HG03159 (cell line): Measurements from ENCODE around the gene EGFL7.
"Not testable (repeated sequence)": the region's sequence is repeated elsewhere in the genome, so short reads cannot be mapped to it uniquely, and the experiment has no call there.

Experiments
- ATAC-seq: cut with Tn5 transposase; IDR thresholded peaks from one replicate; pipeline ENCODE4 v1.9.1; 2021; ENCODE audit warnings: mild to moderate bottlenecking, moderate library complexity; ENCODE audit not compliant: unreplicated experiment

The EGFL7 gene

GRCh38 chr9:136695955-136696354 lies 33.2 kb downstream of the EGFL7 start:
- ATAC-seq = no peak

- no peak for ATAC-seq
Measured at GRCh38 chr9:136696502-136696901, 33.8 kb downstream of the EGFL7 start.

- no peak for ATAC-seq
Measured at GRCh38 chr9:136697146-136697820, 34.6 kb downstream of the EGFL7 start.

- ATAC-seq = no peak
Measured at GRCh38 chr9:136697821-136698526, 35.3 kb downstream of the EGFL7 start.

GRCh38 chr9:136698635-136699246 lies 36.0 kb downstream of the EGFL7 start:
- no peak for ATAC-seq

GRCh38 chr9:136700304-136700703 lies 37.6 kb downstream of the EGFL7 start:
- ATAC-seq = no peak

- ATAC-seq = peak; percentile 73
Measured at GRCh38 chr9:136700959-136701667, 38.4 kb downstream of the EGFL7 start.

GRCh38 chr9:136701668-136702053 lies 38.9 kb downstream of the EGFL7 start:
- peak; percentile 15 for ATAC-seq

GRCh38 chr9:136703276-136703860 lies 40.7 kb downstream of the EGFL7 start:
- no peak for ATAC-seq

- ATAC-seq = not testable (repeated sequence)
Measured at GRCh38 chr9:136704741-136705140, 42.0 kb downstream of the EGFL7 start.

- no peak for ATAC-seq
Measured at GRCh38 chr9:136705564-136705963, 42.8 kb downstream of the EGFL7 start.

GRCh38 chr9:136707011-136707410 lies 44.3 kb downstream of the EGFL7 start:
- ATAC-seq = no peak

GRCh38 chr9:136707849-136708517 lies 45.3 kb downstream of the EGFL7 start:
- ATAC-seq = no peak

GRCh38 chr9:136709454-136710109 lies 46.9 kb downstream of the EGFL7 start:
- no peak for ATAC-seq

GRCh38 chr9:136710543-136710942 lies 47.8 kb downstream of the EGFL7 start:
- no peak for ATAC-seq

GRCh38 chr9:136711219-136711648 lies 48.5 kb downstream of the EGFL7 start:
- ATAC-seq = not testable (repeated sequence)

GRCh38 chr9:136711751-136712689 lies 49.3 kb downstream of the EGFL7 start, which contains the start of gene DIPK1B:
Gene DIPK1B (plus strand): TSS chr9:136712572. CDS start chr9:136712666, 94 bp downstream.
- no peak for ATAC-seq

GRCh38 chr9:136712690-136713544 lies 50.2 kb downstream of the EGFL7 start:
- ATAC-seq = no peak
